Chondrocyte (in vitro differentiated cells): ENCODE results near the gene CTNND1. TPM values are rescaled to one million over a fixed set of nuclear protein-coding genes. Genes with fewer than 3 reads are reported as not detected.
A peak's percentile ranks its signal among the peaks of the same experiment; 100 is the strongest.

Experiments
- DNase-seq: peaks from one replicate; pipeline ENCODE4 v3.0.0; 2021; ENCODE audit warnings: mixed read lengths, low spot score
- H3K27ac Mint-ChIP-seq: one replicate; pipeline ENCODE4 v1.8.0; 2021; ENCODE audit warnings: mild to moderate bottlenecking, moderate library complexity, mixed read lengths; ENCODE audit not compliant: unreplicated experiment
- H3K27me3 Mint-ChIP-seq: 2 replicates; pipeline ENCODE4 v1.8.0; 2021; ENCODE audit warnings: low read depth, mixed read lengths
- H3K36me3 Mint-ChIP-seq: 2 replicates; pipeline ENCODE4 v1.8.0; 2021; ENCODE audit warnings: low read depth, mixed read lengths
- H3K4me1 Mint-ChIP-seq: 2 replicates; pipeline ENCODE4 v1.8.0; 2021; ENCODE audit warnings: low read depth, mild to moderate bottlenecking, mixed read lengths
- H3K4me3 Mint-ChIP-seq: one replicate; pipeline ENCODE4 v1.8.0; 2021; ENCODE audit warnings: mild to moderate bottlenecking, moderate library complexity, mixed read lengths; ENCODE audit not compliant: unreplicated experiment
- H3K9me3 Mint-ChIP-seq: 2 replicates; pipeline ENCODE4 v1.8.0; 2021; ENCODE audit warnings: low read depth, mixed read lengths
- total RNA-seq: library from RNA; stranded (reverse); gene quantifications from 3 replicates; pipeline ENCODE4 v1.2.1, GENCODE V29; 2021
- TF ChIP-seq, protein P1 (sequence below): fragments of 200-600 bp; sonication (generic); IDR thresholded peaks from 2 replicates; pipeline ENCODE4 v1.5.0; 2021; ENCODE audit warnings: antibody characterized with exemption, mild to moderate bottlenecking, moderate library complexity

The CTNND1 gene
- total RNA-seq, 1 donor from 2014 or later = 126 TPM

DNA sequence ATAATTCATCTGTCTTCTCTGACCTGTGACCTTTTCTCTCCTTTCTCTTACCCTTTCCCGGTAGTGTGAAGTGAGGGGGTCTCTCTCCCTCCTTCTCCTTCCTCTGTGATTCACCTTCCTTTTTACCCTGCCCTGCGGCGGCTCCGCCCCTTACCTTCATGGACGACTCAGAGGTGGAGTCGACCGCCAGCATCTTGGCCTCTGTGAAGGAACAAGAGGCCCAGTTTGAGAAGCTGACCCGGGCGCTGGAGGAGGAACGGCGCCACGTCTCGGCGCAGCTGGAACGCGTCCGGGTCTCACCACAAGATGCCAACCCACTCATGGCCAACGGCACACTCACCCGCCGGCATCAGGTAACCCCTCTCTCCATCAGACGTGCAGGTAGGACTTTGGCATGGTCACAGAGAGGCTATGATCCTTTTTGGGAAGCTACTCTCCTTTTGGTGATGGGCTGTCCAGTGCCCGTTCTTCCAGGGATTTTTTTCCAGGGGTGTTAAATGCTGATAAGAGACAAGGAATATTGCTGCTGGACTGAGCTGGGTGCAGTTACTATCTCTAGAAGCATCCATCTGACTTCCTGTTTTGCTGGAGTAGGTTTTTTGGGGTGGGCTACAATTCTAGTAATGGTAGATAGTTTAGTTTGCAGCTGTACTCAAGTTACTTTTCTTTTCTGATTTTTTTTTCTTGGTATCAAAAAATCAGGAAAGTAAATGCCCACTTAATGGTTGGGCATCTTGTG lies 29.9 kb downstream of the CTNND1 start:
- H3K9me3 Mint-ChIP-seq = no peaks in the 10 kb centered on the region
- H3K27me3 Mint-ChIP-seq = no peaks in the 10 kb centered on the region
- DNase-seq = no peak
- H3K36me3 Mint-ChIP-seq = peaks cover 19% of the 10 kb centered on the region
- TF ChIP-seq, protein P1, sequence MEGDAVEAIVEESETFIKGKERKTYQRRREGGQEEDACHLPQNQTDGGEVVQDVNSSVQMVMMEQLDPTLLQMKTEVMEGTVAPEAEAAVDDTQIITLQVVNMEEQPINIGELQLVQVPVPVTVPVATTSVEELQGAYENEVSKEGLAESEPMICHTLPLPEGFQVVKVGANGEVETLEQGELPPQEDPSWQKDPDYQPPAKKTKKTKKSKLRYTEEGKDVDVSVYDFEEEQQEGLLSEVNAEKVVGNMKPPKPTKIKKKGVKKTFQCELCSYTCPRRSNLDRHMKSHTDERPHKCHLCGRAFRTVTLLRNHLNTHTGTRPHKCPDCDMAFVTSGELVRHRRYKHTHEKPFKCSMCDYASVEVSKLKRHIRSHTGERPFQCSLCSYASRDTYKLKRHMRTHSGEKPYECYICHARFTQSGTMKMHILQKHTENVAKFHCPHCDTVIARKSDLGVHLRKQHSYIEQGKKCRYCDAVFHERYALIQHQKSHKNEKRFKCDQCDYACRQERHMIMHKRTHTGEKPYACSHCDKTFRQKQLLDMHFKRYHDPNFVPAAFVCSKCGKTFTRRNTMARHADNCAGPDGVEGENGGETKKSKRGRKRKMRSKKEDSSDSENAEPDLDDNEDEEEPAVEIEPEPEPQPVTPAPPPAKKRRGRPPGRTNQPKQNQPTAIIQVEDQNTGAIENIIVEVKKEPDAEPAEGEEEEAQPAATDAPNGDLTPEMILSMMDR = no peak
- no peak overlapping the region for H3K4me3 Mint-ChIP-seq
- H3K27ac Mint-ChIP-seq = no peak overlapping the region
- peaks cover 75% of the 10 kb centered on the region for H3K4me1 Mint-ChIP-seq

- no peak for DNase-seq
- TF ChIP-seq, protein P1 = no peak
- Mint-ChIP-seq H3K36me3 (peaks cover 22% of the 10 kb centered on the region), H3K4me1 (peaks cover 69% of the 10 kb centered on the region), H3K4me3 (no peak overlapping the region), H3K27me3 (no peaks in the 10 kb centered on the region), H3K27ac (peak overlapping the region; percentile 30), H3K9me3 (no peaks in the 10 kb centered on the region)
Measured at GRCh38 chr11:57792060-57792541, 30.5 kb downstream of the CTNND1 start.

DNA sequence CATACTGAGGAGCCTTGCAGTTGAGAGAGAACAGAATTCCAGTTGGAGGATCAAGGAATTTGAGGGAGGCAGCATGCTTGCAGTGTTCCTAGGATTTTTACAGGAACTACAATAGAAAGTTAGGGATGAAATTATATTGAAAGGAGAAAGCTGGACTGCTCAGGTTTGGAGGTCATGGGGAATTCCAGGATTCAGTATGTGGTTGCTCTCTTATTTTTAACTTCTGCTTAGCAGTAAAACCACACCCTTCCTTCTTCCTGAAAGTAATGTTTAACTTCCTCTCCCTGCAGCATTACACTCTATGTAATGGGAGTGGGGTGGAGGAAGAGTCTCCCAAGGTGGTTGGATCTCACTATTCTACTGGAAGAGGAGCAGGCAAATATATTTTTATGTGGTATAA lies 31.3 kb downstream of the CTNND1 start:
- H3K27me3 Mint-ChIP-seq = no peaks in the 10 kb centered on the region
- TF ChIP-seq, protein P1 = no peak
- no peak overlapping the region for H3K4me3 Mint-ChIP-seq
- DNase-seq = no peak
- H3K9me3 Mint-ChIP-seq = no peaks in the 10 kb centered on the region
- peaks cover 22% of the 10 kb centered on the region for H3K36me3 Mint-ChIP-seq
- peaks cover 61% of the 10 kb centered on the region for H3K4me1 Mint-ChIP-seq
- peak overlapping the region; percentile 83 for H3K27ac Mint-ChIP-seq

GRCh38 chr11:57793351-57794115 lies 31.9 kb downstream of the CTNND1 start:
- TF ChIP-seq, protein P1 = no peak

DNA sequence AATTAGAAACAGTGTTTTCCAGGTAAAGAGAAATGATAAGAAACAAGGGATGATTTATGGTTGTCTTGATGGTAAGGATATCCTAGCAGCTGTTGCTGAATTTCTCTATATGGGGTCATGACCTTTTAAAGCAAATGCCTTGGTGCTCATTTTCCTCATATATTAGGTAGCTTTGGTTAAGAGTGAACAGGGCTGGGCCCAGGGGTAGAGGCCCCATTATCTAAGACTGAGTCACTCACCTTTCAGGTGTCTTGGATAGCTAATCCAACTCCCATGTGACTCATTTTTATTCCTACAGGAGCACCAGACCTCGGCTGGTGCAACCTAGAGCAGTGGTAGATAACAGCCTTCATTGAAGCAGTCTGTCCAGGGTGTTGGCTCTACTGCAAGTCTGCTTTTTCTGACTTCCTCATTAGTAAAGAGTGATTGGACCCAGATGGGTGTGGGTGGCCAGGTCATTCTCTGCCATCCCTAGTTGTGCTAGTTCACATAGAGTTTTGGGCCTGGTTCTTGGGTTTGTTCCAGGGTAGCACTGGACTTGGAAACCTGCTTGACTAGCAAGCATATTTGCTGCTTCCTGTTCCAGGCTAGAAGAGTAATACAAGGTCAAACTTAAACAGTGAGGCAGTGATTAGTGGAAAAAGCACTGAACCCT lies 37.4 kb downstream of the CTNND1 start:
- Mint-ChIP-seq H3K4me1 (peaks cover 45% of the 10 kb centered on the region), H3K27ac (peak overlapping the region; percentile 85)

More at GRCh38 chr11:57793351-57794115, 31.9 kb downstream of the CTNND1 start:
- no peak for DNase-seq
- peaks cover 25% of the 10 kb centered on the region for H3K36me3 Mint-ChIP-seq
- H3K27me3 Mint-ChIP-seq = no peaks in the 10 kb centered on the region
- H3K4me3 Mint-ChIP-seq = no peak overlapping the region
- peak overlapping the region; percentile 83 for H3K27ac Mint-ChIP-seq
- no peaks in the 10 kb centered on the region for H3K9me3 Mint-ChIP-seq
- H3K4me1 Mint-ChIP-seq = peaks cover 59% of the 10 kb centered on the region

More for the DNA sequence above, 37.4 kb downstream of the CTNND1 start:
- H3K9me3 Mint-ChIP-seq = no peaks in the 10 kb centered on the region
- no peak for DNase-seq
- peaks cover 32% of the 10 kb centered on the region for H3K36me3 Mint-ChIP-seq
- no peaks in the 10 kb centered on the region for H3K27me3 Mint-ChIP-seq
- TF ChIP-seq, protein P1 = no peak
- no peak overlapping the region for H3K4me3 Mint-ChIP-seq
